NCI-H1417 (cell line): ENCODE measurements around the gene UBE2G1.
A peak's percentile ranks its signal among the peaks of the same experiment; 100 is the strongest.
"Not testable (repeated sequence)": the region's sequence is repeated elsewhere in the genome, so short reads cannot be mapped to it uniquely, and the experiment has no call there.

Experiments used
- DNase-seq, 3 experiments: peaks; one replicate each; lab custom pipeline; 2025; lab: John Stamatoyannopoulos, UW

The UBE2G1 gene

DNA sequence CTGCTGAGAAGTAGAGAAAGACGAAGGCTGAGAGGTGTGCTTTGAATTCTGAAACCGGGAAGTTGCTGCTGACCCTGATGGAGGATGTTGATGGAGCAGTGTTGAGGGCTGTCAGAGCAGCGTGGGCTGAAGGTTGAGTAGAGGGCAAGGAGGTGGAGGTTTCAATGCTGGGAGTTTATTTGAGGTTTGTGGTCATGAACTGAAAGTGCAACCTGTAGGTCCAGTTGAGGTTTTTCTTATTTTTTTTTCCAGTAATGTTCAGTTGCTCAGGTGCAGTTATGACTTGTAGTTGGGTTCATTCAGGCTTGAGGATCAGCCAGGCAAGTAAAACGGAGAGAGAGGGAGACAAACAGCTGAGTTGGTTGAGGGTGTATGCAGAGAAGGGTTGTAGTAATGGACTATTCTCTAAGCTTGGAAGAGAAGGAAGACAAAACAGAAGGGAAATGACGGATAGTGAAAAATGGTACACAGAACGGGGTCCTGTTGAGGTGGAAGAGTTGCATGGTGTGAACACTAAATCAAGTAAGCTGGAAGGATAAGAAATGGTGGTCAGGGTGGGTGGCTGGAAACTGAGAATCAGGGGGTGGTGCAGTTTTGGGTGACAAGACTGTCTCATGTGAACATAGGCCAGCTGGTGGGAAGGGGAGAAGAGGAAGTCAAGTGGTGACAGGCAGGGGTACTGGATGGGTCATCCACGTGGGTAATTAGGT is 8.7 kb upstream of the UBE2G1 start:
- no peak for DNase-seq

DNA sequence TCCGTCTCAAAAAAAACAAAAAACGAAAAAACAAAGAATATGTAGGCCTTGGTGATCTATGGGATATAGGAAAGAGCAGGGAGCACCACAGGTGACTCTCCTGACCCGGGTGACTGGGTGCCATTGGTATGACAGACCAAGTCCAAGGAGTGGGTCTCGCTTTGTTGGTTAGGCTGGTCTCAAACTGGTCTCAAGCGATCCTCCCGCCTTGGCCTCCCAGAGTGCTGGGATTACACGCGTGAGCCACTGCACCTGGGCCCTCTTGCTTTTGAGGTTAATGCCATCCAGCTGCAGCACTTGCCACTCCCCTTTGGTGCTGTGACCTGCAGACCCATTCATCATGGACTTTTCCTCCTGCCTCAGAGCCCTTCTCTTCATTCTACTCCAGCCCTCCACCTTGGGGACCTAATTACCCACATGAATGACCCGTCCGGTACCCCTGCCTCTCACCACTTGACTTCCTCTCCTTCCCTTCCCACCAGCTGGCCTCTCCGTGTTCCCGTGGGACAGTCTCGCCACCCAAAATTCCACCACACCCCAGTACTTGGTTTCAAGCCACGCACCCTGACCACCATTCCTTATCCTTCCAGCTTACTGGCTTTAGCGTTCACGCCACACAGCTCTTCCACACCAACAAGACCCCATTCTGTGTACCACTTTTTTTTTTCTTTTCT is 3.2 kb upstream of the UBE2G1 start:
- no peak for DNase-seq

DNA sequence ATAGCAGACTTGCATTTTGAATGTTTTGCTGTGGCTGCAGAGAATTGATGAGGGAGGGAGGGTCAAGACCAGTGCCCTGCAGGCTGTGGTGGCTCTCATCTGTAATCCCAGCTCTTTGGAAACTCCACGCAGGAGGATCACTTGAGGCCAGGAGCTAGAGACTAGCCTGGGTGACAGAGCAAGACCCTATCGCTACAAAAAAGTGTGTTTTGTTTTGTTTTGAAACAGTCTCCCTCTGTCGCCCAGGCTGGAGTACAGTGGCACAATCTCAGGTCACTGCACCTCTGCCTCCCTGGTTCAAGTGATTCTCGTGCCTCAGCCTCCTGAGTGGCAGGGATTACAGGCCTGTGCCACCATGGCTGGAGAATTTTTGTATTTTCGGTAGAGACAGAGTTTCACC is 1.9 kb upstream of the UBE2G1 start:
- DNase-seq: no peak

DNA sequence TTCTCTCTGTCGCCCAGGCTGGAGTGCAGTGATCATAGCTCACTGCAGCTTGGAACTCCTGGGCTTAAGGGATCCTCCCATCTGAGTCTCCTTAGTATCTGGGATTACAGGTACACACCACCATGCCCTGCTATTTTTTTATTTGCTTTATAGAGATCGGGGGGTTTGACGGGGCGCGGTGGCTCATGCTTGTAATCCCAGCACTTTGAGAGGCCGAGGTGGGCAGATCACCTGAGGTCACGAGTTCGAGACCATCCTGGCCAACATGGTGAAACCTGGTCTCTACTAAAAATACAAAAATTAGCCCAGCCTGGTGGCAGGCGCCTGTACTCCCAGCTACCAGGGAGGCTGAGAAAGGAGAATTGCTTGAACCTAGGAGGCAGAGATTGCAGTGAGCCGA is 702 bp upstream of the UBE2G1 start:
- DNase-seq: not testable (repeated sequence)

DNA sequence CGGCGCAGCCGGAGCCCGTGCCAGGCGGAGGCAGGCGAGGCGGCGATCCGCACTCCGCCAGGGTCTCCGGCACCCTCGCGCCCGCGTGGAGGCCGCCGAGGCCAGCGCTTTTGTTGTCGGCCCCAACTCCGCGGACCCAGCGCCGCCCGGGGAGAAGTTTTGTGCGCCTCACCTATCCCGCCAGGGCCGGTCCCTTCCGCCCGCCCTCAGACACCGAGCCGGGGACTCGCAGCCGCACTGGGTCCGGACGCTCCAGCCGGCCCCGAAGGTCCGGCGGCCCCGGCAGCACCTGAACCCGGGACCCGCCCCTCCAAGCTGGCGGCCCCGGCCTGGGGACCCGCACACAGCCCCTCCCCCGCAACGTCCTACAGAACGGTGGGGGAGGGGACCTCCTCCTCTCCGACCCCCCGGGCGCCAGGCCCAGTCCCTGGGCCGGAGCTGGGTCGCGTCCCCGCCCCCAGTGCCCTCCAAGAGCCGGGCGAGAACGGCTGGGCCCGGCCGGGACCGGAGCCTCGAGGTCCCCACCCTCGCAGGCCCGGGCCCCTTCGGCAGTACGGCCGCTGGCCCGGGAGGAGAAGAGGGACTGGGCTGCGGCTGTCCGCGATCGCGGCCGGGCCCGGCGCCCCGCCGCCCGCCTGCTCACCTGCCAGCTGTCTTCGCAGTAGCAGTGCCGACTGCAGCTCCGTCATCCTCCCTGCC is 698 bp downstream of the UBE2G1 start:
- peak in 2 of 3 experiments; percentile 61 to 67 for DNase-seq

DNA sequence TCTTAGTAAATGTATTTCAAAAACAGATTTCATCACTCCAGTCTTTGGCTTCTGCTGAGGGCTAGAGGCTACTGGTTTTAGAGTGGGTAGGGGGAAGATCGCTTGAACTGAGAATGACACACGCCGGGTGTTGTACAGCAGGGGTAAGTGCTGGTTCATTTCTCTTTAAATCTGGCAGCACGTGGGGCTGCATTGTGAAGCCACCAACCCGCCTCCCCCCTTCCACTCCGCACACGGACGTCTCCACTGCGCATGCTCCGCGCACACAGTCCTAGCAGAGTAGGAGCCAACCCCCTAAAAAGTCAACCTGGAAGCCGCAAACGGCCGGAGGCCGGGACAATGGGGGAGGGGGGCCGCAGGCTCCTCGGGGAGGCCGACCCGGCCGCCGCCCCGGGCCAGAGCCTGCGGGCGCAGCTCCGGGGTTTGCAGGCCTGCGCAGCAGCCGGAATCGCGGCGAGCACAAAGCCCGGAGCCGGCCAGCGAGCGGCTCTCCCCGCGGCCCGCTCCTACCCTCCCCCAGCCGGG is 1.3 kb downstream of the UBE2G1 start:
- DNase-seq: peak; percentile 80 to 92 (median 85)

DNA sequence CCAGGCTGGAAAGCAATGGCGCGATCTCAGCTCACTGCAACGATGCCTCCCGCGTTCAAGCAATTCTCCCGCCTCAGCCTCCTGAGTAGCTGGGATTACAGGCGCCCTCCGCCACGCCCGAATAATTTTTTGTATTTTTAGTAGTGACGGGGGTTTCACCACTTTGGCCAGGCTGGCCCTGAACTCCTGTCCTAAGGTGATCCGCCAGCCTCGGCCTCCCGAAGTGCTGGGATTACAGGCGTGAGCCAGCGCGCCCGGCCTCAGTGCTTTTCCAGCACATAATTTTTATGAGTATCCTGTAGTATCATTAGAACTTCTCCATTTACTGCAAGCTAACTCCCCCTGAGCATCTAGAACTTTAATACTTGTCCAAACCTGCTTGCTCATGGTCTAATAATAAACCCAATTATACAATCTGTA is 1.8 kb downstream of the UBE2G1 start:
- no peak for DNase-seq

DNA sequence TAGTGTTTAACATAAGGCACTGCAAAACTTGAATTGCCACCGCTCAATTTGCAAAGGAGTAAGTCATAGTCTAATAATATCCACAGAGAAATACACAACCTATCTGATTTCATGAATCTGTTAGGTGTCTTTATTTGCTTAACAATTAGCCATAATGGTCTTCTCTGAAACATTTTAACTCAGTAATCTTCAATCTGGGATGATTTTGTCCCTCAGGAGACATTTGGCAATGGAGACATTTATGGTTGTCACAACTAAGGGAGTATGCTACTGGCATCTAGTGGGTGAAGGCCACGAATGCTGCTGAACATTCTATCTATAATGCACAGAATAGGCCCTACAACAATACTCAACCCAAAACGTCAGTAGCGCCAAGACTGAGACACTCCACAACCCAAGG is 4.3 kb downstream of the UBE2G1 start:
- peak; percentile 0 to 34 (median 2) for DNase-seq

DNA sequence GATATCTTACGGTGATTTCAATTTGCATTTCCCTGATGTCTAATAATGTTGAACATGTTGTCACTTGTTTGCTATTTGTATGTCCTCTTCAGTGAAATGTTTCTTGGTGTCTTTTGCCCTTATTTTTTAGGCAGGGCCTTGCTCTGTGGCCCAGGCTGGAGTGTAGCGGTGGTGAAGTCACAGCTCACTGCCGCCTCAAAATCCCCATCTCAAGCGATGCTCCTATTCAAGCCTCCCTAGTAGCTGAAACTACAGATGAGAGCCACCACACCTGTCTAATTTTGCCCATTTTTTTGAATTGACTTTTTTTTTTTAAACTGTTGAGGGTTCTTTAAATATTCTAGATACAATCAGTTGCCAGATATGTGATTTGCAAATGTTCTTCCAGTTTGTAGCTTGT is 8.3 kb downstream of the UBE2G1 start:
- no peak for DNase-seq

DNA sequence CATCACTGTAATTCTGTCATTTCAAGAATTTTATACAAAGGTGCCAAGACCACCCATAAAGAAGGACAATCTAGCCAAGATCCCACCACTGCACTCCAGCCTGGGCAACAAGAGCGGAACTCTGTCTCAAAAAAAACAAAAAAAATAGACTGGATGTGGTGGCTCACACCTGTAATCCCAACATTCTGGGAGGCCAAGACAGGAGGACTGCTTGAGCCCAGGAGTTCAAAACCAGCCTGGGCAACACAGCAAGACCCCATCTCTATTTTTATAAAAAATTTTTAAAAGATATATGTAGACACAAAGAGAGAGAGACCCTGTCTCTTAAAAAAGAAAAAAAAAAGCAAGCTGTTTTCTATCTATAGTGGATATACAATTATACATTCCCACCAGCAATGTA is 8.8 kb downstream of the UBE2G1 start:
- DNase-seq: no peak

DNA sequence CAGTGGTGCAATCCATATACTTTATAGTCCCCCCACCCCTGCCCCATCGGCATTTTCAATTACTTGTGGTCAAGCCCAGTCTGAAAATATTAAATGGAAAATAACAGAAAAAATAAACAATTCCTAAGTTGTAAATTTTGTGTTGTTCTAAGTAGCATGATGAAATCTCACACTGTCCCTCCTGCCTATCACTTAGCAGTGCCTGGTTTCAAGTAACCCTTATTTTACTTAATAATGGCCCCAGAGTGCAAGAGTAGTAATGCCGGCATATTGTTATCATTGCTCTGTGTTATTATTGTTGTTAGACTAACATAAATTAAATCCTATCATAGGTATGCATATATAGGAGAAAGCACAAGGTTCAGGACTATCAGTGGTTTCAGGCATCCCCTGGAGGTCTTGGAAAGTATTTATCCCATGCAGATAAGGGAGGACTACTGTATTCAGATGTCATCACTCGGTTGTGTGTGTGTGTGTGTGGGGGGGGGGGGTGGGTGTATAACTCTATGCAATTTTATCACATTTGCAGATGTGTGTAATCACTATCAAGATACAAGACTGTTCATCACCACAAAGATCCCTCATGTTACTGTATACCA is 9.3 kb downstream of the UBE2G1 start:
- no peak for DNase-seq

DNA sequence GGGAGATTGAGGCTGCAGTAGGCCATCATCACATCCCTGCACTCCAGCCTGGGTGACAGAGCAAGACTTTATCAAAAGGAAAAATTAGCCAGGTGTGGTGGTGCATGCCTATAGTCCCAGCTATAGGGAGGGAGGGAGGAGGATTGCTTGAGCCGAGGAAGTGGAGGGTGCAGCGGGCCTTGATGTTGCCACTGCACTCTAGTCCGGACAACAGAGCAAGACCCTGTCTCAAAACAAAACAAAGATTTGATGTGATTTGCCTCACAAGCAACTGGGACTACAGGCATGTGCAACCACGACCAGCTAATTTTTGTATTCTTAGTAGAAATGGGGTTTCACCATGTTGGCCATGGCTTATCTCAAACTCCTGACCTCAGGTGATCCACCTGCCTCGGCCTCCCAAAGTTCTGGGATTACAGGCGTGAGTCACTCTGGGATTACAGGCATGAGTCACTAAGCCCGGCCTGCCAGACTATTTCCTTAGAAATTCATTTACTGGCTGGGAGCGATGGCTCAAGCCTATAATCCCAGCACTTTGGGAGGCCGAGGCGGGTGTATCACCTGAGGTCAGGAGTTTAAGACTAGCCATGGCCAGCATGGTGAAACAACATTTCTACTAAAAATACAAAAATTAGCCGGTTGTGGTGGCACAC is 11.5 kb downstream of the UBE2G1 start:
- no peak for DNase-seq

DNA sequence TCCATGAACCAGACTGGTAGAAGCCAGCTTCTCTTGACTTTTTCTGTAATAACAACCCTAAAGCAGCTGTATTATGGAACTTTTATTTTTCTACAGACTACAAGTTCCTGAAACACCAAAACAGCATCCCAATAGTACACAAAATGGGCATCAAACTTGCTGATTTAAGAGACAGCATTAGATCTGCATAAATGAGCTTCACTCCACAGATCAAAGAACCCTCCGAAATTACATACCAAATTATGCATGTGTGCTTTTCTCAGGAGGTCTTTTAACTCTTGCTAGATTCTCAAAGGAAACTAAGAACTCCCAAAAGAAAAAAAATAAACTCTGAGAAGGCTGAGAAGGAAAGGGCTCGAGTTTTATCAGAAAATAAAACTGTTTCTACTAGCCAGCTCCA is 12.3 kb downstream of the UBE2G1 start:
- no peak for DNase-seq

DNA sequence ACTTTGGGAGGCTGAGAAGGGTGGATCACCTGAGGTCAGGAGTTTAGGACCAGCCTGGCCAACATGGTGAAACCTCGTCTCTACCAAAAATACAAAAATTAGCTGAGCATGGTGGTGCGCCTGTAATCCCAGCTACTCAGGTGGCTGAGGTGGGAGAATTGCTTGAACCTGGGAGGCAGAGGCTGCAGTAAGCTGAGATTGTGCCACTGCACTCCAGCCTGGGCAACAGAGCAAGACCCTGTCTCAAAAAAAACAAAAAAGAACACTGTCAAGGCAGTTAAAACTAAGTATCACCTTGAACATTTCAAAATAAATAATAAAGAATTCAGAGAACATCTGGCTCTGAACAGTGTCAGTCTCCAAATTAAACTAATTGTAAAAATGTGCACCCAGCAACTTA is 16.3 kb downstream of the UBE2G1 start:
- not testable (repeated sequence) for DNase-seq

DNA sequence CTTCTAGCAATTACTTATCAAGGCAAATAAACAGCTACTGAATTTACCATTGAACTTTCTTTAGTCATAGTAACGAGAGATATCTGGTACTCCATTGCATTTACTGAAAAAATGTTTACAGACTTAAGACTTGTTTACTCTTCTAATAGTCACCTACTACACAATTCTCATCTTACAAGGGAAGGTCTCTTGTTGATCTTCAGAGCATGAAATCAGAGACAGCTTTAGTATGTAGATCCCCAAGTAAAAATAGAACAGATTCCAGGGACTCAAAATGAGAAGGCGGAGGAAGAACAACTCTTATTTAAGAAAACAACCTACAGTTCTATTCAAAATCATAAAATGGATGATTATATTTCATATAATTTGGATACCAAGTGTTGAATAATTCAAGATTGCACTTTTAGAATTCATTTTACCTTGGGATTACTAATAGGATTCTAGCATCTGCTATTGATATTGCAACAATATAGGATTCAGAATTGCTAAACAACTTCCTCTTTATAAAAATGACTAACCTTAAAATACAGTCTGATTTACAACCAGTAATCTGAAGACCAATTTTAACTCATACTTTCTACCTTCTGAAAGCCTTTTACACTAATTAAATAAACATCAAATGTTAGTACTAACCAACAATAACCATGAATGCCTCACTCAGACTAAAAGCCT is 20.8 kb downstream of the UBE2G1 start:
- DNase-seq: no peak

DNA sequence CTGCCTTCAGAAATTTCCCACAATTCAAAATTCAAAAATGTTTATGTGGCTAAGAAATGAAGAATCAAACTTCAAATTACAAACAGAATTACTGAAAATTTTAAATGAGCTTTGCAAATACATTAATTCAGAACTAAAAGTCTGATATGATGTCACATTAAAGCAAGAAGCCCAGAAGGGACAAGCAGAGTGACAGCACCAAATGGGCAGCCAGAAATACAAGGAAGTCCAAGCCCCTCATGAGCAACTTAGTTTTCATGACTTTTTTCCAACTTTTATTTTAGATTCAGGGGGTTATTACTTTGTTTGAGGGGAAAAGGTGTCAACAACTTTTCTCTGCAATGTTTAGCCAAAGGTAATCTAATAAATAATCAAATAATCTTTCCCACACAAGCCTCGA is 21.5 kb downstream of the UBE2G1 start:
- no peak for DNase-seq

DNA sequence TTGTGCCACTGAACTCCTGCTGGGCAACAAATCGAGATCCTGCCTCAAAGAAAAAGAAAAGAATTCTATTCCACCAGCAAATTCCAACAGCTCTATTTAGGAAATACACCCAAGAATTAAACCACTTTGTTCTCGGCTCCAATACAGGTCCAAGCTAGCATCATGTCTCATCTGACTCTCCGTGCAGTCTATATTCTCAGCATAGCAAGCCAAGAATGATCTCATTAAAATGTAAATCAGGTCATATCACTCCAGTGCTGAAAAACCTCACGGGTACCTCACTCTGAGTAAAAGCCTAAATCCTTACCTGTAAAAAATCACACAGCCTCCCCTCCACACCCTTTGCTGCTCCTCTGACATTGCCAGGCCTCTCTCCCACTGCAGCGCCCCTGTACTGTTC is 23.9 kb downstream of the UBE2G1 start:
- DNase-seq: no peak

DNA sequence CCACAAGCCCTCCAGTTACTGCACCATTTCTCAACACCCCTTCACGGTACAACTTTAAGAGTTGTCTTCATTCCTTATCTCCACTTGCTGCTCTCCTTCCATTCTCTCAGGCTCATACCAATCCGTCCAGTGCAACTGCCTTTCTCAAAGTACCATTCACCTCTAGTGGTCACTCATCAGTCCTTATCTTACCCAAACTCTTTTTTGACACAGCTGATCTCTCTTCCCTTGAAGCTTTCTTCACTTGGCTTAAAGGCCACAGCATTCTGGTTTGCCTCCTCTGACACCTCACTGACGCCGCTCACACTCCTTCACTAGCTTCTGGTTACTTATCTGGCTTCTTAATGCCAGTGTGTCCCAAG is 24.9 kb downstream of the UBE2G1 start:
- no peak for DNase-seq

DNA sequence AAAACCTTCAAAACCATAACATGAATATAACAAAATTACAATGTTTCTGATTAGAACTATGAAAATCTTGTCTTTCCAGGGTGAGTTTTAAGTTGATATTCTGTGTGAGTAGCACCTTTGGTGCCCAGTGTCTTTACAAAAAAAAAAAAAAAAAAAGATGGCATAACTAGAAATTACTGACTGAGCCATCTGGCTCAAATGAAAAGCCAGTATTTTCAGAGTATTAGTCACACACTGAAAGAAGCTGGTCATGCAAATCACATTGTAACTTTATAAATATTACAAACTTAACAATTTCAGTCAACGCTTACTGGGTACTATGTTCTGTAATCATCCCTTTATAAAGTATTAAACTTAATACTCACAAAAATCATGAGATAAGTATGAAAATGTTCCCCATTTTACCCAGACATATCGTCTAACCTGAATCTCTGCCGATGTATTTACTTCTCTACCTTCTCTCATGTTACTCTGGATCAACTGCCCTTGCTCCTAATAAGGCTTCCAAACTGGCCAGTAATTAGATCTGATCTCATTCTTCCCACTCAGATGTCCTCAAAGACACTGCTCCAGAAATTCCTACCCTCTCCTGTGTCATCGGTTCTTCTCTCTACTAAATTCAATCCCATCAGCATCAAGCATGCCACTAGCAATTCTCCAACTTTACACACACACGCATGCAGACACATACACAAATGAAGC is 25.4 kb downstream of the UBE2G1 start:
- no peak for DNase-seq

DNA sequence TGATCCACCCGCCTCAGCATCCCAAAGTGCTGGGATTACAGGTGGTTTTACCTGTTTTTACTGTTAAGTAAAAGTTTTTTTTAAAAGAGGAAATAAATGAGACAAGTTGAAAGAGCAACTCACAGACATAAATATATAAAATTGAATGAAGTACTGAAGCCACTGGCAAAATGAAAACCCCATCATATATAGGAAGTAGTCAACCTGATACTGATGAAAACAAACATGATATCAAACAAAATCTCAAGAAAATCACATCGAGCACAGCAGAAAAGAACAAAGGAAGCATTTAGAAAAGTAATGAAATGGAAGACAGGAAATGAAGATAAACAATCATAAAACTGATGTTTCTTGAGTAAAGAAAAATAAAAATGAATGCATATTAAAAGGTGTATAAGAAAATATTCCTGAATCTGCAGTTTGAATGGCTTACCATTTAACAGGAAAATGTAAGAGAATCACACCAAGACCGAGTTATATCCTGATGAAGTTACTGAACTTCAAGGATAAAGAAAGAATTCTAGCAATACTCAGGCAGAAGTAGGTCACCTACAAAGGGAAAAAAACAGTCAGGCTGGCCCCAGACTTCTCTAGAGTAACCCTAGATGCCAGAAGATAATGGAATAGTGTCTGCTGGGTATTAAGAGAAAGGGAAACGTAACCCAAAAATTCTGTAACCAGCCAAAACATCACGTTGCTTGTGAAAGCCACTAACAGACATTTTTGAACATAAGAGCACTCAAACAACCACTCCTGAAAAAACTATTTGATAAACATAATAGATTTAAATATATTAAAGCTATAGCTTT is 31.5 kb downstream of the UBE2G1 start:
- no peak for DNase-seq
